GM12878 (cell line): ENCODE data around the gene GCNT2.

ENCODE experiments used
- CHD2 ChIP-seq: IDR thresholded peaks from 2 replicates; pipeline ENCODE4 v1.6.1; 2011; ENCODE audit warnings: low read depth, low read length, improper control_type of control experiment, borderline replicate concordance
- PAX8 ChIP-seq: fragments of 450-650 bp; IDR thresholded peaks from 2 replicates; pipeline ENCODE4 v1.6.1; 2017; ENCODE audit warnings: mild to moderate bottlenecking, moderate library complexity
- POLR2A ChIP-seq: IDR thresholded peaks from 2 replicates; pipeline ENCODE4 v1.6.1; 2011; ENCODE audit warnings: low read depth, mild to moderate bottlenecking, low read length
- TAF1 ChIP-seq: IDR thresholded peaks from 2 replicates; pipeline ENCODE4 v1.6.1; 2011; ENCODE audit warnings: mild to moderate bottlenecking, low read depth, low read length, borderline replicate concordance
- ZNF274 ChIP-seq: IDR thresholded peaks from one replicate; pipeline ENCODE4 v1.8.0; 2011; ENCODE audit not compliant: insufficient read length, insufficient read depth
- TF ChIP-seq, protein P1 (sequence below), 3 experiments: IDR thresholded peaks in 2 of 3; conservative IDR thresholded peaks in 1 of 3; 2 replicates each; pipeline ENCODE4 v1.5.1; 2011; ENCODE audit warnings: low read depth in 3 of 3, low read length in 3 of 3, mild to moderate bottlenecking in 3 of 3, control low read depth in 2 of 3, moderate library complexity in 2 of 3, inconsistent platforms in 1 of 3, mixed read lengths in 1 of 3; ENCODE audit not compliant: control insufficient read depth in 2 of 3, insufficient read depth in 1 of 3; ENCODE audit errors: extremely low read depth in 1 of 3

DNA sequence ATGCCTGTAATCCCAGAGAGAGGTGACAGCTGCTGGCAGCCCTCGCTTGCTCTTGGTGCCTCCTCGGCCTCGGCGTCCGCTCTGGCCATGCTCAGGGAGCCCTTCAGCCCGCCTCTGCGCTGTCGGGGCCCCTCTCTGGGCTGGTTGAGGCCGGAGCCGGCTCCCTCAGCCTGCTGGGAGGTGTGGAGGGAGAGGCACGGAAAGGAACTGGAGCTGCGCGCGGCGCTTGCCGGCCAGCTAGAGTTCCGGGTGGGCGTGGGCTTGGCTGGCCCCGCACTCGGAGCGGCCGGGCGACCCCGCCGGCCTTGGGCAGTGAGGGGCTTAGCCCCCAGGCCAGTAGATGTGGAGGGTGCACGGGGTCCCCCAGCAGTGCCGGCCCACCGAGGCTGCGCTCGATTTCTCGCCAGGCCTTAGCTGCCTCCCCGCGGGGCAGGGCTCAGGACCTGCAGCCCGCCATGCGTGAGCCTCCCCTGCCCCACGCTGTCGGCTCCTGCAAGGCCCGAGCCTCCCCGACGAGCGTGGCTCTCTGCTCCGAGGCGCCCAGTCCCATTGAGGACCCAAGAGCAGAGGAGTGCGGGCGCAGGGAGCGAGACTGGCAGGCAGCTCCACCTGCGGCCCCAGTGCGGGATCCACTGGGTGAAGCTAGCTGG, 138.7 kb downstream of the GCNT2 start:
- TF ChIP-seq PAX8 (no peak), CHD2 (no peak), POLR2A (no peak), ZNF274 (no peak), TAF1 (no peak)
- TF ChIP-seq, protein P1, sequence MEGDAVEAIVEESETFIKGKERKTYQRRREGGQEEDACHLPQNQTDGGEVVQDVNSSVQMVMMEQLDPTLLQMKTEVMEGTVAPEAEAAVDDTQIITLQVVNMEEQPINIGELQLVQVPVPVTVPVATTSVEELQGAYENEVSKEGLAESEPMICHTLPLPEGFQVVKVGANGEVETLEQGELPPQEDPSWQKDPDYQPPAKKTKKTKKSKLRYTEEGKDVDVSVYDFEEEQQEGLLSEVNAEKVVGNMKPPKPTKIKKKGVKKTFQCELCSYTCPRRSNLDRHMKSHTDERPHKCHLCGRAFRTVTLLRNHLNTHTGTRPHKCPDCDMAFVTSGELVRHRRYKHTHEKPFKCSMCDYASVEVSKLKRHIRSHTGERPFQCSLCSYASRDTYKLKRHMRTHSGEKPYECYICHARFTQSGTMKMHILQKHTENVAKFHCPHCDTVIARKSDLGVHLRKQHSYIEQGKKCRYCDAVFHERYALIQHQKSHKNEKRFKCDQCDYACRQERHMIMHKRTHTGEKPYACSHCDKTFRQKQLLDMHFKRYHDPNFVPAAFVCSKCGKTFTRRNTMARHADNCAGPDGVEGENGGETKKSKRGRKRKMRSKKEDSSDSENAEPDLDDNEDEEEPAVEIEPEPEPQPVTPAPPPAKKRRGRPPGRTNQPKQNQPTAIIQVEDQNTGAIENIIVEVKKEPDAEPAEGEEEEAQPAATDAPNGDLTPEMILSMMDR (IDR thresholded peaks at IDR 0.05 in 2 of 3, conservative IDR thresholded peaks at IDR 0.05 in 1 of 3; ENCODE audit: control insufficient read depth in 2 of 3, extremely low read depth in 1 of 3, insufficient read depth in 1 of 3, low read depth in 3 of 3, low read length in 3 of 3) = no peak
